ENCODE results near the gene SKA2.
A peak's percentile ranks its signal among the peaks of the same experiment; 100 is the strongest.
"Not testable (repeated sequence)": the region's sequence is repeated elsewhere in the genome, so short reads cannot be mapped to it uniquely, and the experiment has no call there.

Gene SKA2

GRCh38 chr17:59094861-59095530 is 60.0 kb downstream of the SKA2 start:
- no peak for DNase-seq

GRCh38 chr17:59093702-59094231 is 61.2 kb downstream of the SKA2 start:
- DNase-seq = no peak

- peak in 1 of 4 experiments; percentile 3 for DNase-seq
Observed at GRCh38 chr17:59093145-59093701, 61.8 kb downstream of the SKA2 start.

GRCh38 chr17:59090593-59090992 is 64.4 kb downstream of the SKA2 start:
- DNase-seq = not testable (repeated sequence)

GRCh38 chr17:59084154-59084553 is 70.8 kb downstream of the SKA2 start:
- no peak for DNase-seq

- no peak for DNase-seq
Observed at GRCh38 chr17:59074494-59074893, 80.5 kb downstream of the SKA2 start.

- DNase-seq = no peak
Observed at GRCh38 chr17:59073972-59074371, 81.0 kb downstream of the SKA2 start.

GRCh38 chr17:59069856-59070255 is 85.1 kb downstream of the SKA2 start:
- no peak for DNase-seq

GRCh38 chr17:59067756-59068155 is 87.2 kb downstream of the SKA2 start:
- DNase-seq = no peak

- DNase-seq = no peak
Observed at GRCh38 chr17:59067340-59067739, 87.6 kb downstream of the SKA2 start.

- DNase-seq = no peak
Observed at GRCh38 chr17:59062509-59062908, 92.5 kb downstream of the SKA2 start.
